A172 (cell line): Measurements from ENCODE around the gene TLL1. TPM values are rescaled to one million over a fixed set of nuclear protein-coding genes. Genes with fewer than 3 reads are reported as not detected.

ENCODE experiments used
- DNase-seq: peaks from one replicate; pipeline ENCODE4 v3.0.0-alpha.2; 2015; ENCODE audit warnings: low spot score
- total RNA-seq: library from RNA; depleted of rRNA; stranded (reverse); fragments of >200 nt; shearing (Covaris generic); gene quantifications from 2 replicates; pipeline ENCODE4 v1.2.3, GENCODE V29; 2014

Gene TLL1
- total RNA-seq, 1 experiment from 2014 or later, result 0.02 TPM

GRCh38 chr4:166049036-166049435 is 176.0 kb downstream of the TLL1 start:
- DNase-seq, result no peak

DNA sequence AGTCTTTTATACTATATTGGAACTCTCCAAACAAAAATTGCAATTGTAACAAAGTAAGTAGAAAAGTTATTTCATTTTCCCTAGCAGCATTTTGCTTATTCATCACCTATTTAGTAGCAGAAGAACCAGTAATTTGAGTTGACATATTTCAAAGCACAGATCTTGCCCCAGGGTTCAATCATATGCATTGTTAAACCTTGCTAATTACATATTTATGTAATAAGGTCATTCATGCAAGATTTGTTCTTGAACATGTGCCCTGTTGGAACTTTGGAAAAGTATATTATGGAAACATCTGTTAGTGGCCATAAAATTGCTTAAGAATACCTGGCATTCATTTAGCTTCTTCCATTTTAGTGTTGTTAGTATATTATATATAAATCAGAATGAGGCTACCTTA is 191.7 kb downstream of the TLL1 start:
- no peak for DNase-seq

GRCh38 chr4:166065324-166065723 is 192.3 kb downstream of the TLL1 start:
- no peak for DNase-seq

GRCh38 chr4:166066936-166067335 is 193.9 kb downstream of the TLL1 start:
- no peak for DNase-seq

DNA sequence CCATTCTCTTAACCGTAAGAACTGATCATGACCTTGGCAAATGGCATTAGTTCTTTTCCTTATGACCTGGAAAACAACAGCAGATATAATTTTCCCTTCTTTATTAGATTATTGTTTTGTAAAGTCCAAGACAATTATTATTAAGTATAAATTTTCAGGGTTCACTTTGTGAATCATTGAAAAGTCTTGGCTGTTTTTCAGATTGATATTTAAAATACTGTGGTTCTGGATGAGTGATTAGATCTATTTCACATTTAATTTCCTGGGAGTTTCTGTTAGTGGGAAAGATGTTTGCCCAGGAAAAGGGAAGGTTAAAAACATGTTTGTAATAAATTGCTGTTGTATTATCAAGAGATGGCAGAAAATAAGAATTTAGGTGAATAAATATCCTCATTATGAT is 194.9 kb downstream of the TLL1 start:
- no peak for DNase-seq

DNA sequence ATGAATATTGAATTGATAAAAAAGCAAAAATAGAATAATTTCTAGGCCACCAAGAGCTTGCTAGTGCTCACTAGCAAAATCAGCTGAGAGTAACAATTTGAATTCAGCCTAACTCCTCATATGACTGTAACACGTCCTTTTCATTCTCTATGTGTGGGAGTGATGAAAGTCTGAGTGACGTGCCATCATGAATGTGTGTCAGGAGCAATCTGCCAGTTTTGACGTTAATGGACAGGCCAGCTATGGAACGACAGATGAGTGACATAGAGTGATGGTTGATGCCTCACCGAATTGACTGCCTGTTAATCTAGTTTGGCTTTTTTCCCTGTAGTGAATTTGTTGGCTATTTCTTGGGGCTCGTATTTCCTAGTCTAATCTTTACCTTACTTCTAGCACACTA is 200.7 kb downstream of the TLL1 start:
- no peak for DNase-seq

- no peak for DNase-seq
Observed at GRCh38 chr4:166075599-166075998, 202.6 kb downstream of the TLL1 start.

DNA sequence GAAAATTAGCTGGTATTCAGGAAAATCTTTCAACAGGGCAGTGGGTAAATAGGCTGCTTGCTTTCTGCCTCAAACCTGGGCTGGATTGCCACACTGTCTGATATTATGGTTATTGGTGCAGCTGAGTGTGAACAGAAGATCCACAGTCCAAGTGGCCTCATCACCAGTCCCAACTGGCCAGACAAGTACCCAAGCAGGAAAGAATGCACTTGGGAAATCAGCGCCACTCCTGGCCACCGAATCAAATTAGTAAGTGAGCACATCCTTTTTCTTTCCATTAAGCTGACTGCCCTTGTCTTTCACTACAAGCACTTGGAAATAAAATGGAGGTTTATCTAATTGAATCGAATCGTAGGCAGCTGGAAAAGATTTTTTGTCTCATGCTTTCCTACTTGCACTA is 204.7 kb downstream of the TLL1 start:
- DNase-seq, result no peak

DNA sequence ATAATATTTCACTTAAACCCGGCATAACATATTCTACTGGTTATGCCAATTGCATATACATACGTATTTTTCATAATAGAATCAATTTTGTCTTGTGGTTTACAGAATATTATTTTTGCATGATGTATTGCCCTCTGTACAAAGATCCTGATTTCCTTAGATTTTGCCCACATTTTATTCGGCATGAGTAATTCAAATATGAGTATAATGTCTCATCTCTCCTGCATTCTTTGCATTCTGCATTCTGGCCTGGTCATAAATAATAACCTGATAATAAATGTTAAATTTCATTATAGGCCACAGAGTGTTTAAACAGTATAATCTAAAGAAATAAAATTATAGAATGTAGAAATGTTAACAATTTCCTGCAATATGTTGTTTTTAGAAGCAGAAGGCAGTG is 205.3 kb downstream of the TLL1 start:
- DNase-seq, result no peak

- peak; percentile 31 for DNase-seq
Observed at GRCh38 chr4:166078955-166079354, 205.9 kb downstream of the TLL1 start.

DNA sequence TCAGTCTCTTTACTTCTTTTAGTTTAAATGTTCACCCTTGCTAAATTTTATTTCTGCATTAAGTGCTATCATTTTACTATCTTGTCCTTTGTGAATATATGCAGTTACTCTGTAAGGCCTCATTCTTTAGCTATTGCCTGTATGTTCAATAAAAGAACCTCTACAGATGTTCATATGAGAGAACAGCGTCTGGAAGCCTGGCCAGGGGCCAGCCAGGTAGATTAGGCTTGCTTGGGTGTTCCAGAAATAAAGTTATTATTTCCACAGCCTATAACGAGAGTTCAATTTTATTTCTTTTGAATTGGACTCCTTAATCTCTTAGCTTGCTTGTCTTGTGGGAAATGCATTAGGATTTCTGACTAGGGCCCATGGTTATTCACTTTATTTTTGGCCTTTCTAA is 214.5 kb downstream of the TLL1 start:
- no peak for DNase-seq

DNA sequence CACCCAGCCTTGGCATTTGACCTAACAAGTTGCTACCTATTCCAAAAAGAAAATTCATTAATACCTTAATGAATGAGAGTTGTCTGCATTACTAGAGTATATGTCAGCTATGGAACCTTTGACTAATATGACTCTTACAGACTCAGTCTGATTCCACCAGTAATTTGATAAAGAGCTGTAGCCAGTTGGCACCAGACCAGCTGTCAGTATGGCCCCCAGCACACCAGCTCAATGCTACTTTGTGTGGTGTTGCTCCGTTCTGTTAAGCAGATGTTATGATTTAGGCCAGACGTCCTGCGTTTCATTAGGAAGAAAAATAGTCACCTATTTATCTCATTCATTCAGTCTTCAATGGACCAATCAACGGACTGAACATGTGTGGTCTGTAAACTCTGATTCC is 215.5 kb downstream of the TLL1 start:
- DNase-seq, result no peak

DNA sequence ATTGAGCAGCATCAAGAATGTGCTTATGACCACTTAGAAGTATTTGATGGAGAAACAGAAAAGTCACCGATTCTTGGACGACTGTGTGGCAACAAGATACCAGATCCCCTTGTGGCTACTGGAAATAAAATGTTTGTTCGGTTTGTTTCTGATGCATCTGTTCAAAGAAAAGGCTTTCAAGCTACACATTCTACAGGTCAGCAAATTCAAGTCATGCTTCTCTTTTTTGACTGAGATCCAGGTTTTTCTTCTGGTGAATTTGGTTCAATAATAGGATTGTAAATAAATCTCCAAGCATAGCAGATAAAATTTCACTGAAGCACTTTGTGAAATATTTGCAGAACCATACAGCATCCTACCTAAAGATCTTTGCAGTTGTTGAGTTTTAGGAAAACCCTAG is 218.1 kb downstream of the TLL1 start:
- no peak for DNase-seq

DNA sequence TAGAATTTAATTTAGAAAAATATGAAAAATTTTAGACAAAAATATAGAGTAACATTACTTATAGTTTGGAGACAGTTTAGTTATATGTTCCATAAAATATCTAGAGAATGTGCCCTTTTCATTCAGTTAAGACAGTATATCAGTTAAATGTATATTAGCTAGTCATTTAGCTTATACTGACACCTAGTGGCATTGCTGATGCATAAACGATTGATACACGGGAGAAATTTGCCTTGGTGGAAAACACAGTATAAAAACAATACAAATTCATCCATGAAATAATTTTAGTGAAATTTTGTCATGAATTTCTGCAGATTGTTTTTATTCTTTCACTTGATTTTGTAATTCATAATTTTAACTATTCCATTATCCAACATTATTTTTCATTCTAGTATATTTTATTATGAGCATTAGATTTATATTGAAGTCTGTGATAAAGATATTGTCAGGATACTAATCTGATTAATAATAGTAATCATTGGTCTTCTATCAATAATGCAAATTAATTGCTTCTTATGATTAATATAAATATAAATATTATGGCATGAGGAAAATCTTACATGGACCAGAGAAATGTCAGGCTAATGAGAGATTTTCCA is 219.0 kb downstream of the TLL1 start:
- DNase-seq, result peak; percentile 29

DNA sequence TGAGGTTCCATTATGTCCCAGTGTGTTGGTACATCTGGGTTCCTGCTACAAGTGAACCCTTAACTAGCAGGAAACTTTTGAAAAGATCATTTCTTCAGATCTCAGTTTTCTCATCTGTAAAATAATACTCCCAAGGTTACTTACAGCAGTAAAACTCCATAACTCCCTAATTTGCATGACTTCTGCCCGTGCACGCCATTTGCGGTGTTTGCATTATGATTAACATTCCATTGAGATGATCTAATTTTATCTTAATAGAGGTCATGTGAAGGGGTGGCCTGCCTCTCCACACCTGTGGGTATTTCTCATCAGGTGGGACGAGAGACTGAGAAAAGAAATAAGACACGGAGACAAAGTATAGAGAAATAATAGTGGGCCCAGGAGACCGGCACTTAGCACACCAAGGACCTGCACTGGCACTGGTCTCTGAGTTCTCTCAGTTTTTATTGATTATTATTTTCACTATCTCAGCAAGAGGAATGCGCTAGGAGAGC is 219.8 kb downstream of the TLL1 start:
- DNase-seq, result no peak

- no peak for DNase-seq
Observed at GRCh38 chr4:166104623-166105022, 231.6 kb downstream of the TLL1 start.

GRCh38 chr4:166121897-166122296 is 248.9 kb downstream of the TLL1 start:
- DNase-seq, result no peak

- DNase-seq, result no peak
Observed at GRCh38 chr4:166123546-166123945, 250.5 kb downstream of the TLL1 start.

DNA sequence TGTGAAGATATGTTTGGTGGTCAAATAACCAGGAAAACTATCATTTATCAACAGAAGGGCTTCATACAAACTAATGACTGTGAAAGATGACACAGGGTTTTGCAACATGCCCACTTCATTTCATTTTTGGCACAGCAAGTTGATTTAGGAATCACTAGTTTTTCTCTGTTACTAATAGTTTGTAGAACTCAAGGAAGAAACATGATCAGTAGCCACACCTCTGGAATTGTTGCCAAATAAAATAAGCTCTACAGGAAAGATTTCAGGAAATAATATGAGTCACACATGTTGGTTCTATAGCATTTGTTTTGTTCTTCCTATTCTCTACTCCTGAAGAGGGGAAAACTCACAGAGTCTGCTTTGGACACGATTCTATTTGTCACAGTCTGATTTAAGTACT is 255.4 kb downstream of the TLL1 start:
- peak; percentile 57 for DNase-seq

DNA sequence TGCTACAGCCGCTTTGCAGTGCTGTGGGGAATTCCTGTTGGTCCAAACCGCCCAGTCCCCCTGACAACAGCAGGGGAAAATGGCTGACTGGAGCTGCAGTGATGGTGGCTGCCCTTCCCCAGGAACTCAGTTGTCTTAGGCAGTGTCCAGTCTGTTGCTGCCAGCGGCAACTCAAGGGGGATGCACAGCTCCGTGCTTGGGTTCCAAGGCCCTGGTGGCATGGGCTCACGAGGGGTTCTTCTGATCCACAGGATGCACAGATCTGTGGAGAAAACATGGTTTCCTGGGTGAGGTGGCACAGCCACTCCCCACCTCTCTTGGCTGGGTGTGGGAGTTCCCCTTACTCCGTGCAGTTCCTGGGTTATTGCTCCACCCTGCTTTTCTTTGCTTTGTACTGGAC is 261.2 kb downstream of the TLL1 start:
- no peak for DNase-seq

- DNase-seq, result no peak
Observed at GRCh38 chr4:166140951-166141350, 267.9 kb downstream of the TLL1 start.

DNA sequence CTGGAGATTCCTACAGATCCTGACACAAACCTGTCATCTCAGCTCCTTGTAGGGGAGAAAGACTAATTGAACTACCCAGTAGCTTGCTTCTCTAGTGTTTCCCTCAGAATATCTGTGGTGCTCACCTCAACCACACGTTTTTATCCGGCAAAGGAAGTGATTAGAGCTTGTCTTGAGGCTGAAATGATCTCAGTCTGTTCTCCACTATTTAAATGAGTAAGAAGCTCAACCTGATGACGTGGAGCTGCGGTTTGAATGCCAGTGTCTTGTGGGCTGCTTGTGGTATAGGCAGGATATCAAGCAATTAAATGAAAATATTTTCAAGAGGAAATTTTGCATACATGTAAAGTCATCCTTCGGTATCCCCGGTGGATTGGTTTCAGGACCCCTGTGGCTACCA is 270.2 kb downstream of the TLL1 start:
- peak; percentile 85 for DNase-seq

- no peak for DNase-seq
Observed at GRCh38 chr4:166144607-166145006, 271.6 kb downstream of the TLL1 start.

- DNase-seq, result no peak
Observed at GRCh38 chr4:166146806-166147540, 273.9 kb downstream of the TLL1 start.
